ENCODE results near the gene AIPL1.

Gene AIPL1

DNA sequence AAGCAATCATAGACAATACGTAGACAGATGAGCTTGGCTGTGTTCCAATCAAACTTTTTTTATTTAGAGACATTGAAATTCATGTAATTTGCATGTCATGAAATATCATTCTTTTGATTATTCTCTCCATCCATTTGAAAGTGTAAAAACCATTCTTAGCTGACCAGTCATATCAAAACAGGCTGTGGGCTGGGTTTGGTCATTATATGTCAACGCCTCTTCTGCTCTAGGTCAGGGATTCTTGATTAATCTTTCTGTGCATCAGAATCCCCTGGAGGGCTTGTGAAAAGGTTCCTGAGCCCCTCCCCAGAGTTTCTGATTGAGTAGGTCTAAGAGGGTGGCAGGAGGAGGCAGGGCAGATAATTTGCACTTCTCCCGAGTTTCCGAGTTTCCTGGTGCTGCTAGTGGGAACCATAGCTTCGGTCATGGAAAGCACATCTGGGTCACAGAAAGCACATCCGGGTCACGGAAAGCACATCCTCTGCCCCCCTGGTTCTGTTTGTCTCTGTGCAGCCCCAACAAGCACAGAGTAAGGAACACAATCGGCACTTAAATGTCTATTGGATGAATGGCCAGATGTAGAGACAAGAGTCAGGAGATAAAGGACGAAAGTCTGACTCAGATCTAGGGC, 25.7 kb upstream of the AIPL1 start:
- Mint-ChIP-seq H3K4me3 (no peak overlapping the region), H3K27ac (no peak overlapping the region), H3K27me3 (ENCODE audit: low read depth) (peaks cover 12% of the 10 kb centered on the region), H3K36me3 (ENCODE audit: low read depth) (no peaks in the 10 kb centered on the region), H3K4me1 (ENCODE audit: low read depth) (peaks cover 12% of the 10 kb centered on the region), H3K9me3 (no peaks in the 10 kb centered on the region)
- no peak for DNase-seq (ENCODE audit: low spot score)

DNA sequence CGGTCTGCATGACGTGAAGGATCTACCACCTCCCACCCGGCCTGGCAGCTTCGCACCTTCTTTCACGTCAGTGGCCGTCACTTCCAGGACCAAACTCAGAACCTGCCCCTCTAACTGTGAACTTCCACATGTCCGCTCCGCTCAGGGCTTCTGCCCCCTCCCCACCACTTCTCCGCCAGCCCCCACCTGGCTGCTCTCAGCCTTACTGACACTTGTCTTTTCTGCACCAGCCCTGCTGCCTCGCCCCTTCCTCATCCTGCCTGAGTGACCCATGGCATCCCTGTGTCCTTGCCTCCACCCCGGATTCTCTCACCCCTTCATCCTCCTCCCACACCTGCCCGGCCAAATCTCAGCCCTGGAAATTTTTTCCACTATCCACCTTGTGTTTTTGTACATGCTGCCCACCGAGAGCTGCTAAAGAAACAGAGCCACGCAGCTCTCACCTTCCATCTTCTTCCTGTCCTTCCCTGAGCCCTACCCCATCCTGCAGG, 23.6 kb upstream of the AIPL1 start:
- no peaks in the 10 kb centered on the region for H3K36me3 Mint-ChIP-seq (ENCODE audit: low read depth)
- DNase-seq (ENCODE audit: low spot score): no peak
- no peak overlapping the region for H3K27ac Mint-ChIP-seq
- peaks cover 12% of the 10 kb centered on the region for H3K4me1 Mint-ChIP-seq (ENCODE audit: low read depth)
- peaks cover 22% of the 10 kb centered on the region for H3K27me3 Mint-ChIP-seq (ENCODE audit: low read depth)
- no peaks in the 10 kb centered on the region for H3K9me3 Mint-ChIP-seq
- no peak overlapping the region for H3K4me3 Mint-ChIP-seq

DNA sequence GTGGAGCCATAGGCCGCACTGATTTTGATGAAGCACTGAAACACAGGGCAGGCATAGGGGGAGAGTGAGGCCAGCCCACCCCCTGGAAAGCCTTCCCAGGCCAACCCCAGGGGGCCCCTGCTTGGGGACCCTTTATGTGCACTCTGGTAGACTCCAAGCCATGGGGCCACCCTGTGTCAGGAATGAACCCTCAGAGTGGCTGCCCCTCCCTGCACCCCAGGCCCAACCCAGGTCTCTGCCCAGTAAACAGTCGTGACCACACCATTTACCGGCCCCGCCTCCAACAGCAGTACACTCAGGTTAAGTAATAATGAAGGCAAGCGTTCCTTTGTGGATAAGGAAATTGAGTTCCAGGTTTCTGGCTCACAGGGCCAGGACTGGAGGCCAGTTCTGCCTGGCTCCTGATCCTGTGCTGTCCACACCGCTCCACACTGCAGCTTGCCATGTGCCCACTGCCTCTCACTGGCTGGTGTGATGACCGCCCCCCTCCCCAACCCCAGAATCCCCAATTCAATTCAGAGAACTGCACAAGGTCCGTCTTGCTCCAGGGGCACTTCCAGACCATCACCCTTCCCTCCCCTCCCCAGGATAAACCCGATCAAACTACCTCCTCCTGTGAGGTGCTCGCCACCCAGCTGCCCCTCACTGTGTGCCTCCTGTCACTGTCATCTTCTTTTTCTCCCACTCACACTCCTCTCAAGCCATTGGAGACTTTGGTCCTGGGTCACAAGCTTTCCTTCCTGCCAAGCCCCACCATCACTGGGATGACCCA, 23.0 kb upstream of the AIPL1 start:
- H3K4me3 Mint-ChIP-seq: no peak overlapping the region

DNA sequence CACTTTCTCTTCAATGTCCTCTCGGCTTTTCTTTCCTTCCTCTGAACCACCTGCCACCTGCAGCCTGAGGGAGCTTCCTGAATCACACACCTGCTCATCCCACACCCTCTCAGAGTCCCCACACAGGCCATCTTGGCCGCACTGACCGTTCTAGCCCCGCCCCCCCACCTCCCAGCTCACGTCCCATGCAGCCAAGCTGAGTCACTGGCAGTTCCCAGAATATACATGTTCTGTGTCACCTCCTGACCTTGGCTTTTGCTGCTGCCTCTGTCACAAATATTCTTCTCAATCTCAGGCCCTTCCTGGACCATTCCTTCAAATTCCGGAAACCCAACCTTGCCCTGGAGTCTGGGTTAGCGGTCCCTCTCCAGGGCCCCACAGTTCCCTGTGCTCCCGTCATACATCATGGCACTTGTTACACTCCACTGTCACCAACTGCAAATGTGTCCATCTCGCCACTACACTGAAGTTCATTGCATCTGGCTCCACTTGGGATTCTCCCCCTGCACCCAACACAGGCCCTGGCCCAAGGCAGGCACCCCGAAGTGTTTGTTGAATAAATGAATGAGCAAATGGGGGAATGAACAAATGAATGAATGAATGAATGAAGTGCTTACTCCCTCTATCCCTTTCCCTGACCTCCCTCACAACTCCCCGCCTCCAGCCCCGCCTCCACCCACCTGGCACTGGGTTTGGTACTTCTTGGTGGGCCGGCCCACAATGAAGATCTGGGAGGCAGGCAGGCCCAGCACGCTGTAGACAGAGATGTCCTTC, 22.2 kb upstream of the AIPL1 start:
- no peak overlapping the region for H3K27ac Mint-ChIP-seq
- no peaks in the 10 kb centered on the region for H3K9me3 Mint-ChIP-seq
- H3K4me1 Mint-ChIP-seq (ENCODE audit: low read depth): peaks cover 10% of the 10 kb centered on the region
- H3K4me3 Mint-ChIP-seq: no peak overlapping the region
- DNase-seq (ENCODE audit: low spot score): no peak
- H3K27me3 Mint-ChIP-seq (ENCODE audit: low read depth): peaks cover 22% of the 10 kb centered on the region
- H3K36me3 Mint-ChIP-seq (ENCODE audit: low read depth): no peaks in the 10 kb centered on the region

More for the DNA sequence above, 23.0 kb upstream of the AIPL1 start:
- H3K36me3 Mint-ChIP-seq (ENCODE audit: low read depth): no peaks in the 10 kb centered on the region
- peaks cover 22% of the 10 kb centered on the region for H3K27me3 Mint-ChIP-seq (ENCODE audit: low read depth)
- no peak overlapping the region for H3K27ac Mint-ChIP-seq
- DNase-seq (ENCODE audit: low spot score): no peak
- H3K4me1 Mint-ChIP-seq (ENCODE audit: low read depth): peaks cover 12% of the 10 kb centered on the region
- H3K9me3 Mint-ChIP-seq: no peaks in the 10 kb centered on the region

DNA sequence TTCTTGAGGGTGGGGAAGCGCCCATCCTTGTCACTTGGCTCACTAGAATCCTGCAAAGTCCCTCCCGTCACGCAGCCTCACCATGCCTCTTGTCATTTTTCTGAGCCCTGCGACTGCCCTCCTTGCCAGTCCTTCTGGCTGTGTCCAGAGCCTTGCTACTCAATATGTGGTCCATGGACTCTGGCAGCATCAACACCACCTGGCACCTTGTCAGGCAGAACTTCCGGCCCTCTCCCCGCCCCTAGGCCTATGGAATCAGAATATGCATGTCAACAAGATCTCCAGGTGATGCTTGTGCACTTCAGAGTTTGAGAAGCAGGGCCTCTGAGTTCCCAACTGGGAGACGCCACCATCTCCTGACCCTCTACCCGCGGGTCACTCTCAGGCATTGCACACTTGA, 21.4 kb upstream of the AIPL1 start:
- Mint-ChIP-seq H3K36me3 (ENCODE audit: low read depth) (no peaks in the 10 kb centered on the region), H3K27me3 (ENCODE audit: low read depth) (peaks cover 22% of the 10 kb centered on the region), H3K27ac (no peak overlapping the region), H3K4me3 (no peak overlapping the region), H3K4me1 (ENCODE audit: low read depth) (peaks cover 3% of the 10 kb centered on the region), H3K9me3 (no peaks in the 10 kb centered on the region)
- DNase-seq (ENCODE audit: low spot score): no peak

DNA sequence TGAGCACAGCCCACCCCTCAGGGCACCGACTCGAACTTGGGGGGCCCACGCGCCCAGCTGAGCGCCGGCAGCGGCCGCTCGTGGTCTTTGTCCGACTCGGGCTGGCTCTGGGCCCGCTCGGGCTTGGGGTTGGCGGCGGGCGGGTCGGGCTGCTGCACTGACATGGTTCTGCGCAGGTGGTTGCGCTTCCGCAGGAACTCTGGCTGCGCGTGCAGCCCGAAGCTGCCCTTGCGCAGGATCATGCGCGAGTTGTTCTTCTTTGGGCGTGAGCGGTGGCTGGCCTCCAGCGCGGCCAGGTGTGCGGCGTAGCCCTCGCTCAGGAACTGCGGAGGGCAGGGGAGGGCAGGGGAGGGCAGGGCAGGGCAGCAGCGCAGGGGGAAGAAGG, 20.4 kb upstream of the AIPL1 start:
- Mint-ChIP-seq H3K27ac (no peak overlapping the region), H3K9me3 (no peaks in the 10 kb centered on the region), H3K4me1 (ENCODE audit: low read depth) (peaks cover 3% of the 10 kb centered on the region), H3K27me3 (ENCODE audit: low read depth) (peaks cover 22% of the 10 kb centered on the region), H3K4me3 (no peak overlapping the region), H3K36me3 (ENCODE audit: low read depth) (no peaks in the 10 kb centered on the region)
- no peak for DNase-seq (ENCODE audit: low spot score)

DNA sequence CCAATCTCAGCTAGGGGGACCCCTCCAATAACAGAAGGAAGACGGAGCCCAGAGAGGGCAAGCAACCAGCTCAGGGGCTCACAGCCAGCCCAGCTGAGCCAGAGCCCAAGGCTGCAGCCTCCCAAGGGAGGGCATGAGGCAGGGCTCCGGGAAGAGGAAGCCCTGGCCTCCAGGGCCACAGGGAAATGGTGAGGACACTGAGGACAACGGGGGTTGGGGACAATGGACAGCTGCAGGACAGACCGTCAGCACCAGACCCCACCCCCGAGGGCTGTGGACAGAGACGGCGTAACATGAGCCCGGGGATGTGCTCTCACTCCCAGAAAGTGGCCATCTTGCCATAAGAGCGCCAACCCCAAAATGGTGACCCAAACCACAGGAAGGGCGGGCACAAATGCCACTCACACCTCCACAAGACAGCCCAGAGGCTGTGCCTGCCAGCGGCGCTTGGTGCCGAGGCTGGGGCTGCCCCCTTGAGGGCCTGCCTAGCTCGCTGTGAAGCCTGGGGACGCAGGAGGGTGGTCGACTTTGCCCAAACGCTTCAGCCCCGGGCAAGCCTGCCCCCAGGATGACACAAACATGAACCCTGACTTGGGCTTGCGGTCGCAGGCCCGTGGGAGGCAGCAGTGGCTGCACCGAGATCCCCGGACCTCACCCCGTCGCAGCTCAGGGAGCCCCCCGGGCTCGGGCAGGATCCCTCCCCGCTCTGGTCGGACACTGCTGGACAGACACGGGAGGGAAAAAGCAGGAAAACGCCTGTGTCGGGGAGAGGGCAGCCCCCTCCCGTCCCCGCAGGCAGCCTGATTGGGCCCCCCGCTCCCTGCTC, 19.8 kb upstream of the AIPL1 start:
- no peaks in the 10 kb centered on the region for H3K9me3 Mint-ChIP-seq

DNA sequence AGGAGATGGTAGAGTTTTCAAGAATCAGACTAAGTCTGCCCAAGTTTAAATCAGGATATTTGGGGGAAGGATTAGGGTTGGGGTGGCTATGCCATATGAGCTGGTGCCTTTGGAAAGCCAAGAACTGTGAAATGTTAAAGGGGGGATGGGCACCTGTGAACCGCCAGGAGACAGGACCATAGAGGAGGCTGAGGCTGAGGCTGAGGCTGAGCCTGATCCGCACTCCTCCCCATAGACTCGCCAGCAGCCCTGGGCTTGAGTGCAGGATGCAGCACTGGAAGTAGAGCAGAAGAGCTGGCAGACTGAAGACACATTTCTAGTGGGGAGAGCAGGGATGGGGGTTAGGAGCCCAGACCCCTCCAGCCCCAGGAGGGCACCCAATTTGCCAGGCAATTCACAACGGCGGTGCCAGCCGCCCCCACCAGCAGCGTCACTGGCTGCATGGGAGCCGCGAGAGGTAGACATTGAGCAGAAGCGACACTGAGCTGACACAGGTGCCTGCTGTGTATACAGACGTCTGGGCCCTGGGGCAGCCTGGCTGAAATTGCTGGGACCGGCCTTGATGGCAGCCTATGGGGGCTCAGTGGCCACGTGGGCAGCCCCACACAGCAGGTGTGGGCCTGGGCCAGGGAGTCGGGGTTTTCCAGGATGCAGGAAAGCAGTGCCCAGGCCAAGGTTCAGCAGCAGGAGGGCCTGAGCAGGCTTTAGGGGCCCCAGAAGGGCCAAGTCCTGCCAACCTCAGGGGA, 18.5 kb upstream of the AIPL1 start:
- Mint-ChIP-seq H3K4me3 (no peak overlapping the region), H3K36me3 (ENCODE audit: low read depth) (peaks cover 2% of the 10 kb centered on the region), H3K4me1 (ENCODE audit: low read depth) (peaks cover 3% of the 10 kb centered on the region), H3K27me3 (ENCODE audit: low read depth) (peaks cover 19% of the 10 kb centered on the region), H3K27ac (no peak overlapping the region), H3K9me3 (no peaks in the 10 kb centered on the region)
- no peak for DNase-seq (ENCODE audit: low spot score)

More for the DNA sequence above, 19.8 kb upstream of the AIPL1 start:
- DNase-seq (ENCODE audit: low spot score): no peak
- Mint-ChIP-seq H3K36me3 (ENCODE audit: low read depth) (no peaks in the 10 kb centered on the region), H3K27ac (no peak overlapping the region), H3K27me3 (ENCODE audit: low read depth) (peaks cover 19% of the 10 kb centered on the region), H3K4me1 (ENCODE audit: low read depth) (peaks cover 3% of the 10 kb centered on the region), H3K4me3 (peak overlapping the region; percentile 11)

DNA sequence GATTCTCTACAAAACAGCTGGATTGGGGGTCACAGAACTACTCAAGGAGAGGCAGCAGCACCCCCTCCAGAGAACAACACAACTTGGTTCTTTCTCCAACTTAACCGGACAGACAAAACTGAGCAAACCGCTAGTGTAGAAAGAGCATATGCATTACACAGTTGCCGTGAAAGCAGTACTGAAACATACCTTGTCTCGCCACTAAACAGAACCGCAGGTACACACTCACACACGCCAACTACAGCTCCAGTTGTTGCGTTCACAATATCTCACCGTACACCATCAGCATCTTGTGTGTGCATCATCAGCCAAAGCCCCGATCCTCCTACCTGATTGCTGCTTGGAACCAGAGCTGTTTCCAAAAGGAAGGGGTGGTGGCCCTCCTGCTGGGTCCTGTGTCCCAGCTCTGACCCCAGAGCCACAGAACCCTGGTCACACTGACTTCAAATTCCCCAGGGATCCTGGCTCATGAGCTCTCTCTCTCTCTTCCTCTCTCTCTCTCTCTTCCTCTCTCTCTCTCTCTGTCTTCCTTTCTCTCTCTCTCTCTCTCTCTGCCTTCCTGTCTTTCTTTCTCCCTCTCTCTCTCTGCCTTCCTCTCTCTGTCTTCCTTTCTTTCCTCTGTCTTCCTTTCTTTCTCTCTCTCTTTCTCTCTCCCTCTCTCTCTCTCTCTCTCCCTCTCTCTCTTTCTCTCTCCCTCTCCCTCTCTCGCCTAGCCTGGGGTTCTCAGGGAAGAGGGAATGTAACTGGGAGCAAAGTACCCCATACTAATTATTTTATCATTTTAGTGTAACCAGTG, 17.7 kb upstream of the AIPL1 start:
- H3K4me3 Mint-ChIP-seq: no peak overlapping the region
- H3K9me3 Mint-ChIP-seq: no peaks in the 10 kb centered on the region
- no peak for DNase-seq (ENCODE audit: low spot score)
- H3K4me1 Mint-ChIP-seq (ENCODE audit: low read depth): peaks cover 3% of the 10 kb centered on the region
- H3K36me3 Mint-ChIP-seq (ENCODE audit: low read depth): peaks cover 4% of the 10 kb centered on the region
- no peak overlapping the region for H3K27ac Mint-ChIP-seq
- H3K27me3 Mint-ChIP-seq (ENCODE audit: low read depth): peaks cover 19% of the 10 kb centered on the region

DNA sequence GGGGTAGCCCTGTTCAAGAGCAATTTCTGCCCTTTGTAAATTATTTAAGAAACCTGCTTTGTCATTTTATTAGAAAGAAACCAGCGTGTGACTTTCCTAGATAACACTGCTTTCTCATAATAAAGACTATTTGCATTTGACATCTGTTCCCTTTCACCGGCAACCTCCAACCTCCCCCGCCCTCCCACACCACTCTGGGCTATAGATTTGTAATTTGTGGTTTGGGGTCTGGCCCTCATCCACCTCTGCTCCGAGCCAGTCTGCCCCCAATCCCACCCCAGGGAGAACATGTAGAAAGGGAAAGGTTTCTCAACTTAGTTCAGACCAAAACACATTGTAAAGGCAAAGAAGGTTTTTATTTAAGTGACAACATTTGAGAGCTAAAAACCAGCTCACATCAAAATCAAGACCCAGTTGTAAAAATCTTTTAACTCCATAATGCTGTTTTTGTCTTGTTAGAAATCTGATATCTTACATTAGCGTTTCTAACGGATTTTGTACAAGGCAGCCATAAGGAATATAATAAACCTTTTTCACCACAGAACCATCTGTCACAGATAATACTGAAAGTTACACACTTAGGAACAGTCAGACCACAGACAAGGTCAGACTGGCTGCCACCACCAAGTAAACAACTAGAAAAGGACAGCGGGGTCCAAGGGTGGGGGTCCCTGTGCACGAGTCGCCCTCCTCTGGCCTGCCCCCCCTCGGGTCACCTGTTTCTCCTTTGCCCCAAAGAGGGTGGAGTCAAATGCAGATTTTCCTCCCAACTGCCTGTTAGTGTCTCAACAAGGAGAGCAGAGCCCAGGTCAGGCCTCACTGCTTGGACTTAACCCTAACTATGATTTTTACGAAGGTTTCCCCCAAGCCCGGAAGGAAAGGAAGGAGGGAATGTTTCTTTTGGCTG, 16.3 kb upstream of the AIPL1 start:
- Mint-ChIP-seq H3K4me1 (ENCODE audit: low read depth) (no peaks in the 10 kb centered on the region), H3K36me3 (ENCODE audit: low read depth) (peaks cover 4% of the 10 kb centered on the region), H3K9me3 (no peaks in the 10 kb centered on the region), H3K27me3 (ENCODE audit: low read depth) (peaks cover 12% of the 10 kb centered on the region), H3K27ac (no peak overlapping the region), H3K4me3 (no peak overlapping the region)
- no peak for DNase-seq (ENCODE audit: low spot score)

DNA sequence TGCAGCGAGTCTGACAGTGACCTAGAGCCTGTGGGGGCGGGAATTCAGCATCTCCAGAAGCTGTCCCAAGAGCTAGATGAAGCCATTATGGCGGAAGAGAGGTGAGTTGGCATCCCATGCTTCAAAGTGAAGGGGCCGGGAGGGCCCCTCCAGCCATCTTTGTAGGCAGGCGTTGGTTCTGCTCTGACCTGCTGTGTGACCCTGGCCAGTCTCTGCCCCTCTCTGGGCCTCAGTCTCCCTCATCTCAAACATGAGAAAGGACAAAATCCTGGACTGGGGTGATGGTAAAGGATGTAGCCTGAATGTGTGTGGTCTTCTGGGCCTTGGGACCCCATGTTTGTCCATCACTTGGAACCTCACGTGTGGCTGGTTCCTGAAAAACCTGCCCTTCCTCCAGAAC, 14.4 kb upstream of the AIPL1 start:
- peaks cover 7% of the 10 kb centered on the region for H3K36me3 Mint-ChIP-seq (ENCODE audit: low read depth)
- no peak for DNase-seq (ENCODE audit: low spot score)
- H3K9me3 Mint-ChIP-seq: no peaks in the 10 kb centered on the region
- no peak overlapping the region for H3K27ac Mint-ChIP-seq
- peaks cover 5% of the 10 kb centered on the region for H3K27me3 Mint-ChIP-seq (ENCODE audit: low read depth)
- H3K4me1 Mint-ChIP-seq (ENCODE audit: low read depth): peaks cover 2% of the 10 kb centered on the region
- no peak overlapping the region for H3K4me3 Mint-ChIP-seq

DNA sequence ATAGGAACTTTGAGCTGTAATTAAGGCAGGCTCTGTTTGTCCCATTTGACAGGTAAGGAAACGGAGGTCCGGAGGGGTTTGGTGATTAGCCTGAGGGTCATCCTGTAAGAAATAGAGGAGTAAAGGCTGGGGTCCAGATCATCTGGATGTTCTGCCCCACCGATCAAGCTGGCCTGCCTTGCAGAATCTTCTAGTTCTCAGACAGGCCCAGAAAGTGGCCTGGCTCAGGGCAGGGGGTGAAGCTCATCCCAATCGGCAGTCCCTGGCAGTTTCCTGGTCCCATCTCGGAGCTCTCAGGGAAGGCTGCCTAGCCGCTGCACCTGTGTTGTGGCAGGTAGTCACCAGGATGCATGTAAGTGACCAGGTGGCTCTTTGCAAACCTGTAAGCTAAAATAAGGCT, 13.6 kb upstream of the AIPL1 start:
- H3K9me3 Mint-ChIP-seq: no peaks in the 10 kb centered on the region
- no peak for DNase-seq (ENCODE audit: low spot score)
- peaks cover 8% of the 10 kb centered on the region for H3K36me3 Mint-ChIP-seq (ENCODE audit: low read depth)
- H3K4me1 Mint-ChIP-seq (ENCODE audit: low read depth): peaks cover 7% of the 10 kb centered on the region
- peaks cover 2% of the 10 kb centered on the region for H3K27me3 Mint-ChIP-seq (ENCODE audit: low read depth)
- H3K27ac Mint-ChIP-seq: no peak overlapping the region
- H3K4me3 Mint-ChIP-seq: no peak overlapping the region

Measured in T-helper 2 cell treated with Interferon-gamma antibody and Interleukin-4, amounts not matched to agents 5 μg/mL and 100 μg/mL, for 36 hours (primary cell).